Measurements from ENCODE around the gene FAM120B.
"Not testable (repeated sequence)": the region's sequence is repeated elsewhere in the genome, so short reads cannot be mapped to it uniquely, and the experiment has no call there.

The FAM120B gene

DNA sequence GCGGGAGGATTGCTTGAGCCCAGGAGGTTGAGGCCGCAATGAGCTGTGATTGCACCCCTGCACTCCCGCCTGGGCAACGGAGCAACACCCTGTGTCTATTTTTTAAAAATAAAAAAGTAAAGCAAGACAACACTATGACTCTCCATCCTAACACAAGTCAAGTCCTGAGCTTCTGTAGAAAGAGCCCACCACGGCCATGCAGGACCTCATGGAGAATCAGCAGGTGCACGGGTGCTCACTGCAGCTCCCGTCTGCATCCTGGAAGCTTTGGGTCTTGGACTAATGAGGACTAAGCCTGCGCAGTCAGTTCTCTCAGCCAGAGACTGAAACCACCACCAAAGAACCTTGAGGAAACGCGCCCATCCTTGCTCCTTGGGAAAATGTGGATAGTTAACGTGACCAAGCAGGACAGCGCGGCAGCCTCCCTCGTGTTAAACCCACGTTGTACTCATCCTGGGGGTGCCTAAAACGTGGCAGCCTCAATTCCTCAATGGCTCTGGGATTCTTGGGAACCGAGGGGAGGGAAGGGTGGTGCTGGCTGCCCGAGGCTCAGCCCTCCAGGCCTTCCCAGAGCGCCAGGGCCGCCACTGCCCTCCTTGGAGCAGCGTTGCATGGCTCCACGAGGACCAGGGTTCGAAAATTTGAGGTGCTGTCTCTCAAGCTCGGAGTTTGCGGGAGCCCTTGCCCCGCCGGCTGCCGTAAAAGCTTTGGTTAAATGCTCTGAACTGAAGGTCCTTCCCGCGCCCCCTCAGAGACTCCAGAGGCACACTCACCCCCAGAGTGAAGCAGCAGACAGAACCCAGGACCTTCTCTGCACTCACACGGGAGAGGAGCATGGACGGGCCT is 44.7 kb upstream of the FAM120B start:
- TF ChIP-seq, protein P1, sequence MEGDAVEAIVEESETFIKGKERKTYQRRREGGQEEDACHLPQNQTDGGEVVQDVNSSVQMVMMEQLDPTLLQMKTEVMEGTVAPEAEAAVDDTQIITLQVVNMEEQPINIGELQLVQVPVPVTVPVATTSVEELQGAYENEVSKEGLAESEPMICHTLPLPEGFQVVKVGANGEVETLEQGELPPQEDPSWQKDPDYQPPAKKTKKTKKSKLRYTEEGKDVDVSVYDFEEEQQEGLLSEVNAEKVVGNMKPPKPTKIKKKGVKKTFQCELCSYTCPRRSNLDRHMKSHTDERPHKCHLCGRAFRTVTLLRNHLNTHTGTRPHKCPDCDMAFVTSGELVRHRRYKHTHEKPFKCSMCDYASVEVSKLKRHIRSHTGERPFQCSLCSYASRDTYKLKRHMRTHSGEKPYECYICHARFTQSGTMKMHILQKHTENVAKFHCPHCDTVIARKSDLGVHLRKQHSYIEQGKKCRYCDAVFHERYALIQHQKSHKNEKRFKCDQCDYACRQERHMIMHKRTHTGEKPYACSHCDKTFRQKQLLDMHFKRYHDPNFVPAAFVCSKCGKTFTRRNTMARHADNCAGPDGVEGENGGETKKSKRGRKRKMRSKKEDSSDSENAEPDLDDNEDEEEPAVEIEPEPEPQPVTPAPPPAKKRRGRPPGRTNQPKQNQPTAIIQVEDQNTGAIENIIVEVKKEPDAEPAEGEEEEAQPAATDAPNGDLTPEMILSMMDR (IDR thresholded peaks at IDR 0.05; ENCODE audit: control extremely low read depth, extremely low read depth, low read depth, missing control alignments) = no peak
- no peak for DNase-seq (ENCODE audit: extremely low spot score)
- ChIA-PET POLR2A (no interaction called here), CTCF (no interaction called here)

DNA sequence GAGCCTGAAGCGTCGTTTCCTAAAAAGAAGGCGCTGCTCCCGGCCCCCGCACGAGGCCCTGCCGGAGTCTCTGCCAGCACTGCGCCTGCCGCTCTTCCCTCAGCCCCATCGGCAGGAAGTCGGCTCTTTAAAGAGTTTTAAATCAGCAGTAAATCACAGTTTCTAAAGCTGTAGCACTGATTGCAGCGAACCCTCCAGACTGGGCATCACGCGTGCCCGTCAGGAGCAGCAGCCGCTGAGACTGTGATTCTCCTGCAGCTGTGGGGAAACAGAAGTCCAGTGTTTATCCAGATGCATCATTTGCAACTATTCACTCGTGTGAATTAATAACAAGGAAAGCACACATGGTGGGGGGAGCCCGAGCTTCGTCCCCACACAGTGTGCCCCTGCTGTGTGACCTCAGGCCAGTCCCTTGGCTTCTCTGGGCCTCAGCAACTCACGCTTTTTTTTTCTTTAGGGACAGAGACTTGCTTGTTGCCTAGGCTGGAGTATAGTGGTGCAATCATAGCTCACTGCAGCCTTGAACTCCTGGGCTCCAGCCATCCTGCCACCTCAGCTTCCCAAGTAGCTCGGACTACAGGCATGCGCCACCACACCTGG is 44.0 kb upstream of the FAM120B start:
- ChIA-PET CTCF (no interaction called here), POLR2A (no interaction called here)
- TF ChIP-seq, protein P1 (IDR thresholded peaks at IDR 0.05; ENCODE audit: control extremely low read depth, extremely low read depth, low read depth, missing control alignments) = no peak
- DNase-seq (ENCODE audit: extremely low spot score) = no peak

DNA sequence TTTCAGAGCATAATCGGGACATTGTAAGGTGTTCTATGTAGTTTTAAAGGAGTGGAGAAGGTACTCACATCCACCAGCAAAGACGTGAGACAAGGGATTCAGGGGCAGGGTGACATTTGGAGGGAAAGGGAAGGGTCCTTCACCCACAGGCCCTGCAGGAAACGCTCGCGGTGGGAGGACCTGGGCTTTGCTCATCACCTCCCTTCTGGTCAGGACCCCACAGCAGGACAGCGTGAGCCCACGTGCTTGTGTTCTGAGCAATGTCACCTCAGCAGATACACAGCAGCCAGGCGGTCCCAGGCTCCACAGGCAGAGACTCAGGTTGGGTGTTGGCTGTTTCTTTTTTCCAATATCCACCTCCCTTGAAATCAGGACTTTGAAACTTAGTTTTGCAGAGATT is 43.1 kb upstream of the FAM120B start:
- DNase-seq (ENCODE audit: extremely low spot score) = no peak
- ChIA-PET CTCF (no interaction called here), POLR2A (no interaction called here)
- TF ChIP-seq, protein P1 (IDR thresholded peaks at IDR 0.05; ENCODE audit: control extremely low read depth, extremely low read depth, low read depth, missing control alignments) = no peak

DNA sequence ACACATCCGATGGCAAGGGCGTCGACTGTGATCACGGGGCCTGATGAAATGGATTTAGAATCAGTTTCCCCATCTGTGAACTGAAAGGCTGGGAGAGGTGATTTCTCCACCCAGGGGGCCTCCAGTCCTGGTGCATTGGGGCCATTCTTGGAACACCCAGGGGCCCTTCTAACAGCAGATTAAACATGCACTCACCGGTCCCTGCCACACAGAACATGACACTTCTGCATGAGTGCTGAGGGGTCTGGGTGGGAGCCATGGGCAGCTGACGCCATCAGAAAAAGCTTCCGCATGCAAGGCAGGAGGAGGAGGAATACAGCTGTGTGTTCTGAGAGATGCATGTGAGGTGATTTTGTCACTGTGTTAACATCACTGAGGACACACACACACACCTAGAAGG is 42.5 kb upstream of the FAM120B start:
- no peak for DNase-seq (ENCODE audit: extremely low spot score)
- TF ChIP-seq, protein P1 (IDR thresholded peaks at IDR 0.05; ENCODE audit: control extremely low read depth, extremely low read depth, low read depth, missing control alignments) = no peak
- ChIA-PET POLR2A (no interaction called here), CTCF (interaction anchor here (1.5 kb wide), 1 partner anchor 40 kb away, joined by 4 read pairs; no protein-coding TSS in a partner anchor)

DNA sequence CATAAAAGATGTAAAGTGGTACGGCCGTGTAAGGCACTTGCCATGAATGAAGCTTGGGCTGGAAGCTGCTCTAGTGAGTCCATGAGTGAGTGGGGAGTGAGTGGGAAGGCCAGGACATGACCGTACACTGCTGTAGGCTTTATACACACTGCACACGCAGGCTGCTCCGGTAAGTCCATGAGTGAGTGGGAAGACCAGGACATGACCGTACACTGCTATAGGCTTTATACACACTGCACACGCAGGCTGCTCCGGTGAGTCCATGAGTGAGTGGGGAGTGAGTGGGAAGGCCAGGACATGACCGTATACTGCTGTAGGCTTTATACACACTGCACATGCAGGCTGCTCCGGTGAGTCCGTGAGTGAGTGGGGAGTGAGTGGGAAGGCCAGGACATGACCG is 41.9 kb upstream of the FAM120B start:
- CTCF ChIA-PET = interaction anchor here (0.9 to 1.5 kb wide), 2 partner anchors 14 to 39 kb away, joined by 4 read pairs; no protein-coding TSS in a partner anchor
- POLR2A ChIA-PET; DNase-seq (ENCODE audit: extremely low spot score): not testable (repeated sequence)

DNA sequence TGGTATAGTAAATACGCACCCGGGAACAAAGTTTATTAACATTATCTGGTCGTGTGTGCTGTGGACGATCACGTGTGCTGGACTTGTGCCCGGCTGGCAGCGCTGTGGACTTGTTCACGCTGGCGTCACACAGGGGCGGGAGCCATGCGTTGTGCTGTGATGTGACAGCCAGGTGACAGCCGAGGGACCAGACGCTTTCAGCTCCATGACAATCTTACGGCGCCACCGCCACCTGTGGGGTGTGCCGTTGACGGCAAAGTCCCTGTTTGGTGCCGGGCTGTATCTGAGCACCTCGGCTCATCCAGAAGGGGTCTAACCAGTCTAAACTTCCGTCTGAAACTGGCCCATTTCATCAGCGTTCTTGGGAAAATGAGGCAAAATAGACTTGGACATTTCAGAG is 40.9 kb upstream of the FAM120B start:
- TF ChIP-seq, protein P1 (IDR thresholded peaks at IDR 0.05; ENCODE audit: control extremely low read depth, extremely low read depth, low read depth, missing control alignments) = no peak
- ChIA-PET CTCF (interaction anchor here (0.9 to 1.5 kb wide), 2 partner anchors 15 to 38 kb away, joined by 4 read pairs; no protein-coding TSS in a partner anchor), POLR2A (no interaction called here)
- DNase-seq (ENCODE audit: extremely low spot score) = no peak
